Peyer's patch (tissue), 4 donors: ENCODE measurements around the gene PDCD4. TPM values are rescaled to one million over a fixed set of nuclear protein-coding genes. Genes with fewer than 3 reads are reported as not detected.

Experiments used
- DNase-seq, 3 donors: peaks; one replicate each; pipeline ENCODE4 v3.0.0-alpha.2; 2017 to 2019
- H3K27ac ChIP-seq, 4 donors: fragments of 200-600 bp; sonication (generic); one replicate each; pipeline ENCODE4 v1.5.1; 2016 to 2019
- H3K27me3 ChIP-seq, 2 donors: fragments of 200-600 bp; sonication (generic); one replicate each; pipeline ENCODE4 v1.5.1; 2019
- H3K36me3 ChIP-seq, 3 donors: fragments of 200-600 bp; sonication (generic); one replicate each; pipeline ENCODE4 v1.5.1; 2016 to 2019
- H3K4me1 ChIP-seq, 4 donors: fragments of 200-600 bp; sonication (generic); one replicate each; pipeline ENCODE4 v1.5.1; 2016 to 2019
- H3K4me3 ChIP-seq, 4 donors: fragments of 200-600 bp; sonication (generic); 1 replicate in 3 of 4; 2 replicates in 1 of 4; pipeline ENCODE4 v1.5.1; 2016 to 2019; ENCODE audit warnings: mild to moderate bottlenecking in 1 of 4
- H3K9me3 ChIP-seq, 4 donors: fragments of 200-600 bp; sonication (generic); one replicate each; pipeline ENCODE4 v1.5.1; 2016 to 2019; ENCODE audit warnings: mild to moderate bottlenecking in 1 of 4
- POLR2A ChIP-seq, 2 donors: fragments of 450-650 bp; IDR thresholded peaks; one replicate each; pipeline ENCODE4 v1.5.1; 2017; ENCODE audit warnings: antibody characterized with exemption in 2 of 2, mild to moderate bottlenecking in 2 of 2, moderate library complexity in 2 of 2
- total RNA-seq, 4 donors: library from RNA; depleted of rRNA; stranded (reverse); fragments of >200 nt; gene quantifications; one replicate each; pipeline ENCODE4 v1.1.0, GENCODE V29; 2016
- TF ChIP-seq, protein P1 (sequence below), 6 experiments: fragments of 450-650 bp in 4 of 6; fragments of 200-600 bp in 2 of 6; sonication (generic) in 1 of 6; IDR thresholded peaks; one replicate each; pipeline ENCODE4 v1.5.1; 2017 to 2019; ENCODE audit warnings: antibody characterized with exemption in 6 of 6, mild to moderate bottlenecking in 3 of 6, moderate library complexity in 1 of 6

The PDCD4 gene
- total RNA-seq, 4 donors from 2014 or later, result 301 to 538 (median 330) TPM

DNA sequence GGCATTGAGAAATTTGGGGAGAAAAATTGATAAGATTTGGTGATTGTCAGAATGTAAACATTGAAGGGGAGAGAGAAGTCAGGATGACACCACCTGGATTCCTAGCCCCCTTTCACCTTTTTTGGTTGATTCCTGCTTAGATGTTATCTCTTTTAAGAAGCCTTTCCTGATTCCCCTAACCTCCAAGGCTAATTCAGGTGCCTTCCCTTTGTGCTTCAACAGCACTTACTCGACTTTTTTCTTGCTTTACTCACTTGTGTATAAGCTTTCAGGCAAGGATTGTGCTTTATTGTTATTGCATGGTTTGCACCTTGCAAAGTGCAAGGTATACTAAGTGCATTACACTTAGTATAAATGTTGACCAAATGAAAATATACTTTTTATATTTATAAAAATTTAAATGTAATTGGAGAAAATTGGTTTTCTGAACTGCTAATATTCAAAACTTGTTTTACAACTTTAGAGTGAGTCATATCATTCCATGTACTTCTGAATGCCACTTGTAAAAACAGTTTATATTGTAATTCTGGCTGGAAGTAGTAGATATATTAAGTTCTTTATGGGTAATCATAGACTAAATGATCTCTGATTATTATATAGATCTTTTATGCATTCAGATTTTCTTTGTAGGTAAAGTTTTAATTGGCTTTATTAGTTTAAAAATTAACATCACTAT is 60.9 kb downstream of the PDCD4 start:
- H3K27ac ChIP-seq, result no peak overlapping the region

DNA sequence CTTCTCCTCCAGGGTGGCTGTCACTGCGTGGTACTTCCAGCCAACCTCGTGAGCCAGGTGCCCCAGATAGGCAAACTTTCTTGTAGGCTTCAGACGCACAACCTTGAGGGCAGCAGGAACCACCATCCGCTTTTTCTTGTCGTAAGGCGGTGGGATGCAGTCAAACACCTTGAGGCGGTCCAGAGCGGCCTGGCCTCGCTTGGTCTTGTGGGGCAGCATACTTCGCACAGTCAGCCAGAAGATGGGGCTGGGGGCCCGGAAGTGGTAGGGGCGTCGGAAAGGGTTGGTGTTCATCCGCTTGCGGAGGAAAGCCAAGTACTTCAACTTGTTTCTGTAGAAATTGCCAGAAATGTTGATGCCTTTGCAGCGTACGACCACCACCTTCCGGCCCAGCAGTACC is 65.0 kb downstream of the PDCD4 start:
- no peak for DNase-seq

More for the DNA sequence above, 60.9 kb downstream of the PDCD4 start:
- H3K27me3 ChIP-seq, result no peaks in the 10 kb centered on the region
- no peak overlapping the region for H3K4me3 ChIP-seq
- TF ChIP-seq, protein P1, sequence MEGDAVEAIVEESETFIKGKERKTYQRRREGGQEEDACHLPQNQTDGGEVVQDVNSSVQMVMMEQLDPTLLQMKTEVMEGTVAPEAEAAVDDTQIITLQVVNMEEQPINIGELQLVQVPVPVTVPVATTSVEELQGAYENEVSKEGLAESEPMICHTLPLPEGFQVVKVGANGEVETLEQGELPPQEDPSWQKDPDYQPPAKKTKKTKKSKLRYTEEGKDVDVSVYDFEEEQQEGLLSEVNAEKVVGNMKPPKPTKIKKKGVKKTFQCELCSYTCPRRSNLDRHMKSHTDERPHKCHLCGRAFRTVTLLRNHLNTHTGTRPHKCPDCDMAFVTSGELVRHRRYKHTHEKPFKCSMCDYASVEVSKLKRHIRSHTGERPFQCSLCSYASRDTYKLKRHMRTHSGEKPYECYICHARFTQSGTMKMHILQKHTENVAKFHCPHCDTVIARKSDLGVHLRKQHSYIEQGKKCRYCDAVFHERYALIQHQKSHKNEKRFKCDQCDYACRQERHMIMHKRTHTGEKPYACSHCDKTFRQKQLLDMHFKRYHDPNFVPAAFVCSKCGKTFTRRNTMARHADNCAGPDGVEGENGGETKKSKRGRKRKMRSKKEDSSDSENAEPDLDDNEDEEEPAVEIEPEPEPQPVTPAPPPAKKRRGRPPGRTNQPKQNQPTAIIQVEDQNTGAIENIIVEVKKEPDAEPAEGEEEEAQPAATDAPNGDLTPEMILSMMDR (IDR thresholded peaks at IDR 0.05), result no peak
- no peak for TF ChIP-seq POLR2A (IDR thresholded peaks at IDR 0.05)
- DNase-seq, result no peak
- H3K9me3 ChIP-seq, result no peaks in the 10 kb centered on the region
- no peaks in the 10 kb centered on the region for H3K36me3 ChIP-seq
- peaks cover 0 to 11% (median 0%) of the 10 kb centered on the region in 4 donors for H3K4me1 ChIP-seq

DNA sequence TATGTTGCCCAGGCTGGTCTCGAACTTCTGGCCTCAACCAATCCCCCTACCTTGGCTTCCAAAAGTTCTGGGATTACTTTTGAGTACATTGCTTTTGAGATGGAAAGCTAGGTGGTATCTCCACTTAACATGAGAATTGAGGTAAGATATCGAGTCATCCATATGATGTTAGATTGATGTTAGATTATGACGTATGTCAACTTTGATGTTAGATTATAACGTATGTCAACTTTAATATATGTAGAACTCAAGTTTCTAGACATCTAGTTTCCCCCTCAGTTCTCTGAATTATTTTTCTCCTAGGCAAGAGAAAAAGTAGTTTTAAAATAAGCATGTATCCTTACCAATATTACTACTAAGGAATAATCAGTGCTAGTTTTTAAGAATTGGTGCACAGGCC is 67.7 kb downstream of the PDCD4 start:
- H3K36me3 ChIP-seq, result no peaks in the 10 kb centered on the region
- no peaks in the 10 kb centered on the region for H3K9me3 ChIP-seq
- H3K27me3 ChIP-seq, result no peaks in the 10 kb centered on the region
- no peak for TF ChIP-seq POLR2A (IDR thresholded peaks at IDR 0.05)
- TF ChIP-seq, protein P1 (IDR thresholded peaks at IDR 0.05), result no peak
- no peak overlapping the region for H3K4me3 ChIP-seq
- no peak overlapping the region for H3K27ac ChIP-seq
- DNase-seq, result no peak
- H3K4me1 ChIP-seq, result no peaks in the 10 kb centered on the region

More for the DNA sequence above, 65.0 kb downstream of the PDCD4 start:
- no peaks in the 10 kb centered on the region for H3K9me3 ChIP-seq
- no peak for TF ChIP-seq POLR2A (IDR thresholded peaks at IDR 0.05)
- TF ChIP-seq, protein P1 (IDR thresholded peaks at IDR 0.05), result no peak
- H3K27me3 ChIP-seq, result no peaks in the 10 kb centered on the region
- no peak overlapping the region for H3K4me3 ChIP-seq
- H3K36me3 ChIP-seq, result no peaks in the 10 kb centered on the region
- H3K4me1 ChIP-seq, result peaks cover 0 to 11% (median 0%) of the 10 kb centered on the region in 4 donors
- no peak overlapping the region for H3K27ac ChIP-seq

DNA sequence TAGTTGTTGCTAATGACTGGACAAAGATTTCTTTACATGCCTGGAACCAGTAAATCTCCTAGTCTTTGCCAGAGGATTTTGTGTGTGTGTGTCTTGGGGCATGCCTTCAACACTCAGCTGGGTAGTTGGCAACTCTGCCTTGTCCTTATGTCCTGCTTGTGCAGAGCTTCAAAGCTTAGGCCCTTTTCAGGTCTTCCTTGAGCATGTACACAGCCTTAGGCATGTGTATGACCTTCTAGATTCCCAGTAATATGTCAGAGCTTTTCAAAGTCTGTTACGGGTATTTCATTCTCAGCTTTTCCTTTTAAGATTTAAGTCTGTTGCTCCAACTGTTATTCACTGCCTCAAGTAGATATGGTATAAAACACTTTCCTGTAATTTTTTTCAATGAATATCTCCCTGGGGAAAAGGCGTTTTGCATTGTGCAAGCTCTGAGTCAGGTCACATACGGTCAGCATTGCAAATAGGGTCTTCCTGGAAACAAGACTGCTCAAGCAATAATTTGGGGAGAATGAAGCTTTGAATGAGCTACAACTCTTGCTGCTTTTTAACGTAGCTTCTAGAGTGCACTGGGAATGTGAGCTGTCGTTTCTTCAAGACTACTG is 73.2 kb downstream of the PDCD4 start:
- H3K4me3 ChIP-seq, result no peak overlapping the region
- H3K36me3 ChIP-seq, result no peaks in the 10 kb centered on the region
- no peak for DNase-seq
- no peaks in the 10 kb centered on the region for H3K9me3 ChIP-seq
- H3K27me3 ChIP-seq, result no peaks in the 10 kb centered on the region
- no peaks in the 10 kb centered on the region for H3K4me1 ChIP-seq
- TF ChIP-seq POLR2A (IDR thresholded peaks at IDR 0.05), result no peak
- H3K27ac ChIP-seq, result no peak overlapping the region

DNA sequence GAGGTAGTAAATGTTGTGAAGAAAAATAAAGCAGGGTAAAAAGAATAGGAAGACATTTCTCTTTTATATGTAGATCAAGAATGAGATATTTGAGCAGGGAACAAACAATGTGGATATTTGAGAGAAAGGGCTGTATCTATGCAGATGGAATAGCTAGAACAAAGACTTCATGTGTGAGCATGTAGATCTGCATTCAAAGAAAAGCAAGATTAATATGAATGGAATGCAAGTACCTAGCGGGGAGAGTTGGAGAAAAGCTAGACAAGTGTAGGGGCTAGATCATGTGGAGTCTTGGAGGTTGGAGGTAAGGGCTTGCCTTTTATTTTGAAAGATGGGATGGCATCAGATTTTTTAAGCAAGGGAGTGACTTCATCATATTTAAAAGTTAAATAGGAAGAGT is 74.8 kb downstream of the PDCD4 start:
- no peak overlapping the region for H3K27ac ChIP-seq
- H3K9me3 ChIP-seq, result no peaks in the 10 kb centered on the region
- H3K36me3 ChIP-seq, result no peaks in the 10 kb centered on the region
- no peaks in the 10 kb centered on the region for H3K27me3 ChIP-seq
- DNase-seq, result no peak
- H3K4me3 ChIP-seq, result no peak overlapping the region
- TF ChIP-seq, protein P1 (IDR thresholded peaks at IDR 0.05), result no peak
- no peak for TF ChIP-seq POLR2A (IDR thresholded peaks at IDR 0.05)
- no peaks in the 10 kb centered on the region for H3K4me1 ChIP-seq

DNA sequence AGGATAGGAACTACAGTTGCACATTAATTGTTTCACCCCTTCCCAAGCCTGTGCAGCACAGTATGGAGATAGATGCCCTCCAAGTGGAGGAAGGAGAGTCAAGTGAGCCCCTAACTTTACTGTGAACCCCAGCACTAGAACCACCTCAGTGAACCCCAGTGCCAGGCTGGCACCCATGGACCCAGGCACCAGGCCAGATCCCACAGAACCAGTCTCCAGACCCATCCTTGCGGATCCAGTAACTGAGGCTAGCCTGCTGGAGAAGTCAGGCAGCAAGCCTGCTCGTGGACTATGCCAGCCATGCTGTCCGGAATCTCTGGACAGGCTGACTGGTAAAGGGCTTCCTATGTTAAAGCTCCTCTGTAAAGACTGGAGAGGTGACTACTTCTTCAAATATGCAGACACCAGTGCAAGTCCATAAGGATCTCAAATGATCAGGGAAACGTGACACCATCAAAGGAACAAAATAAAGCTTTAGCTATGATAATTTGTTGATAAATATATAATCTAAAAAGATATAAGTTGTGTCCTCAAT is 75.4 kb downstream of the PDCD4 start:
- DNase-seq, result no peak
- no peak for TF ChIP-seq POLR2A (IDR thresholded peaks at IDR 0.05)
- TF ChIP-seq, protein P1 (IDR thresholded peaks at IDR 0.05), result no peak
- H3K27me3 ChIP-seq, result no peaks in the 10 kb centered on the region
- no peaks in the 10 kb centered on the region for H3K36me3 ChIP-seq
- H3K4me1 ChIP-seq, result no peaks in the 10 kb centered on the region
- no peak overlapping the region for H3K27ac ChIP-seq
- H3K9me3 ChIP-seq, result no peaks in the 10 kb centered on the region
- no peak overlapping the region for H3K4me3 ChIP-seq
